ENCODE results near the gene ZNF511. TPM values are rescaled to one million over a fixed set of nuclear protein-coding genes. Genes with fewer than 3 reads are reported as not detected.

ZNF511 gene
- total RNA-seq, 2 experiments from 2014 or later = 38.1 to 40.9 TPM

- no peaks in the 10 kb centered on the region for H3K36me3 ChIP-seq (ENCODE audit: insufficient read depth, low read length)
- ATAC-seq (ENCODE audit: poor library complexity) (peak; percentile 1), DNase-seq (peak in 1 of 14 experiments; percentile 16)
- Mint-ChIP-seq H3K4me3 (no peak overlapping the region), H3K36me3 (ENCODE audit: low read depth) (peaks cover 4% of the 10 kb centered on the region), H3K9me3 (peaks cover 4% of the 10 kb centered on the region), H3K27me3 (peaks cover 7% of the 10 kb centered on the region), H3K27ac (peak overlapping the region; percentile 86), H3K4me1 (ENCODE audit: low read depth) (peaks cover 6% of the 10 kb centered on the region)
- intact Hi-C loops (cut with DNase I, micrococcal nuclease) = loop anchor here (2.0 to 5.0 kb wide), 4 partner anchors 21 to 56 kb away; partner anchors contain the start of genes ECHS1 (in 1 of the 2), FUOM (in 1 of the 2) and MTG1 (in 1 of the 2)
- H3K4me1 ChIP-seq (ENCODE audit: insufficient read depth, low read length) = peaks cover 41% of the 10 kb centered on the region
- peak overlapping the region in 1 of 2 donors; percentile 53 for H3K27ac ChIP-seq (ENCODE audit: low read depth in 1 of 2, low read length in 2 of 2)
- ChIA-PET POLR2A (interaction anchor here (0.7 to 2.0 kb wide), 13 partner anchors 9 to 74 kb away, joined by 3 to 12 read pairs (median 4); partner anchors contain the start of genes FUOM and PAOX), CTCF (no interaction called here)
- peak overlapping the region; percentile 58 for H3K4me3 ChIP-seq (ENCODE audit: low read length)
- H3K27me3 ChIP-seq (ENCODE audit: control insufficient read depth in 1 of 2, insufficient read depth in 2 of 2, low read length in 2 of 2) = no peaks in the 10 kb centered on the region
- H3K9me3 ChIP-seq (ENCODE audit: control insufficient read depth in 1 of 2, insufficient read depth in 1 of 2, low read length in 2 of 2) = peaks cover 0 to 13% of the 10 kb centered on the region in 2 experiments
- TF ChIP-seq CTCF (IDR thresholded peaks at IDR 0.05) = no peak
These were observed 27.4 kb downstream of the ZNF511 start for GRCh38 chr10:133336118-133336576.

GRCh38 chr10:133336577-133337369 lies 28.1 kb downstream of the ZNF511 start, which contains the start of gene CALY:
CALY (minus strand) TSS chr10:133336896; CDS start chr10:133328989, 7,907 bp downstream.
- H3K4me3 Mint-ChIP-seq = peak within 1 kb of the TSS; percentile 81
- POLR2A ChIA-PET = interaction anchor here (1.0 to 2.0 kb wide), 11 partner anchors 9 to 74 kb away, joined by 3 to 12 read pairs (median 4); partner anchors contain the start of genes FUOM and PAOX
- peak; percentile 84 to 97 (median 90) for DNase-seq
- H3K9me3 Mint-ChIP-seq = peaks cover 4% of the 10 kb centered on the region
- no peak for TF ChIP-seq CTCF (IDR thresholded peaks at IDR 0.05)
- Histone ChIP-seq H3K4me3 (ENCODE audit: low read length) (peak within 1 kb of the TSS; percentile 58), H3K36me3 (ENCODE audit: insufficient read depth, low read length) (no peaks in the 10 kb centered on the region), H3K9me3 (ENCODE audit: control insufficient read depth in 1 of 2, insufficient read depth in 1 of 2, low read length in 2 of 2) (peaks cover 0 to 13% of the 10 kb centered on the region in 2 experiments), H3K27ac (ENCODE audit: low read depth in 1 of 2, low read length in 2 of 2) (peak within 1 kb of the TSS; percentile 53 to 78), H3K27me3 (ENCODE audit: control insufficient read depth in 1 of 2, insufficient read depth in 2 of 2, low read length in 2 of 2) (no peaks in the 10 kb centered on the region), H3K4me1 (ENCODE audit: insufficient read depth, low read length) (peaks cover 41% of the 10 kb centered on the region)
- peaks cover 4% of the 10 kb centered on the region for H3K36me3 Mint-ChIP-seq (ENCODE audit: low read depth)
- CTCF ChIA-PET = no interaction called here
- ATAC-seq (ENCODE audit: poor library complexity) = peak; percentile 62
- H3K27me3 Mint-ChIP-seq = peaks cover 10% of the 10 kb centered on the region
- H3K4me1 Mint-ChIP-seq (ENCODE audit: low read depth) = peaks cover 6% of the 10 kb centered on the region
- intact Hi-C loops (cut with DNase I, micrococcal nuclease) = loop anchor here (2.0 to 5.0 kb wide), 4 partner anchors 20 to 56 kb away; partner anchors contain the start of genes ECHS1 (in 1 of the 2), FUOM (in 1 of the 2) and MTG1 (in 1 of the 2)
- peak within 1 kb of the TSS; percentile 86 for H3K27ac Mint-ChIP-seq

GRCh38 chr10:133337370-133337725 lies 28.6 kb downstream of the ZNF511 start:
- Histone ChIP-seq H3K36me3 (ENCODE audit: insufficient read depth, low read length) (no peaks in the 10 kb centered on the region), H3K4me1 (ENCODE audit: insufficient read depth, low read length) (peaks cover 41% of the 10 kb centered on the region), H3K27me3 (ENCODE audit: control insufficient read depth in 1 of 2, insufficient read depth in 2 of 2, low read length in 2 of 2) (peaks cover 0 to 1% of the 10 kb centered on the region in 2 experiments), H3K27ac (ENCODE audit: low read depth in 1 of 2, low read length in 2 of 2) (no peak overlapping the region), H3K9me3 (ENCODE audit: control insufficient read depth in 1 of 2, insufficient read depth in 1 of 2, low read length in 2 of 2) (peaks cover 0 to 13% of the 10 kb centered on the region in 2 experiments), H3K4me3 (ENCODE audit: low read length) (peak overlapping the region; percentile 58)
- H3K36me3 Mint-ChIP-seq (ENCODE audit: low read depth) = peaks cover 4% of the 10 kb centered on the region
- H3K27me3 Mint-ChIP-seq = peaks cover 14% of the 10 kb centered on the region
- POLR2A ChIA-PET = interaction anchor here (1.5 to 2.0 kb wide), 2 partner anchors 20 to 41 kb away, joined by 6 to 8 read pairs; partner anchors contain the start of genes FUOM and PAOX
- TF ChIP-seq CTCF (IDR thresholded peaks at IDR 0.05) = no peak
- peaks cover 4% of the 10 kb centered on the region for H3K9me3 Mint-ChIP-seq
- ATAC-seq (ENCODE audit: poor library complexity) = no peak
- intact Hi-C loops (cut with DNase I, micrococcal nuclease) = loop anchor here (2.0 to 5.0 kb wide), 4 partner anchors 19 to 55 kb away; partner anchors contain the start of genes ECHS1 (in 1 of the 2), FUOM (in 1 of the 2) and MTG1 (in 1 of the 2)
- peaks cover 6% of the 10 kb centered on the region for H3K4me1 Mint-ChIP-seq (ENCODE audit: low read depth)
- CTCF ChIA-PET = no interaction called here
- DNase-seq = no peak
- no peak overlapping the region for H3K27ac Mint-ChIP-seq
- no peak overlapping the region for H3K4me3 Mint-ChIP-seq

Measured in CD4-positive, alpha-beta T cell (primary cell).